GM06990 (cell line): ENCODE measurements around the gene ZNF776.
"Not testable (repeated sequence)": the region's sequence is repeated elsewhere in the genome, so short reads cannot be mapped to it uniquely, and the experiment has no call there.

Source experiments
- DNase-seq: peaks from one replicate; pipeline ENCODE4 v3.0.0-alpha.2; 2011; ENCODE audit not compliant: insufficient read length; ENCODE audit errors: extremely low read depth
- H3K27me3 ChIP-seq: replicated peaks from 2 replicates; pipeline ENCODE4 v1.6.0; 2011; ENCODE audit warnings: low read length; ENCODE audit not compliant: control insufficient read depth, insufficient read depth
- H3K36me3 ChIP-seq: 2 replicates; pipeline ENCODE4 v1.5.1; 2011; ENCODE audit warnings: low read length; ENCODE audit not compliant: control insufficient read depth, insufficient read depth
- H3K4me3 ChIP-seq: replicated peaks from 2 replicates; pipeline ENCODE4 v1.5.1; 2011; ENCODE audit warnings: low read depth, mild to moderate bottlenecking, control low read depth, low read length
- TF ChIP-seq, protein P1 (sequence below): IDR thresholded peaks from 2 replicates; pipeline ENCODE4 v1.5.1; 2011; ENCODE audit warnings: low read length, control low read depth, mild to moderate bottlenecking, inconsistent platforms; ENCODE audit not compliant: insufficient read depth, poor library complexity, severe bottlenecking

Gene ZNF776

DNA sequence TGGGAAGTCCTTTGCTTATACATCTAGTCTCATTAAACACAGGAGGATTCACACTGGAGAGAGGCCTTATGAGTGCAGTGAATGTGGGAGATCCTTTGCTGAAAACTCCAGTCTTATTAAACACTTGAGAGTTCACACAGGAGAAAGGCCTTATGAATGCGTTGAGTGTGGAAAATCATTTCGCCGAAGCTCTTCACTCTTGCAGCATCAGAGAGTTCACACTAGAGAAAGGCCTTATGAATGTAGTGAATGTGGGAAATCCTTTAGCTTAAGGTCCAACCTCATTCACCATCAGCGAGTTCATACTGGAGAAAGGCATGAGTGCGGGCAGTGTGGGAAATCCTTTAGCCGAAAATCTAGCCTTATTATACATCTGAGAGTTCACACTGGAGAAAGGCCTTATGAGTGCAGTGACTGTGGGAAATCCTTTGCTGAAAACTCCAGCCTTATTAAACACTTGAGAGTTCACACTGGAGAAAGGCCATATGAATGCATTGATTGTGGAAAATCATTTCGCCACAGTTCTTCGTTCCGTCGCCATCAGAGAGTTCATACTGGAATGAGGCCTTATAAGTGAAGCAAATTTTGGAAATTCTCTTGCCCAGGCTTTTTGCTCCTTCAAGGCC lies 32.7 kb downstream of the ZNF776 start:
- Histone ChIP-seq H3K36me3 (peaks cover 22% of the 10 kb centered on the region), H3K27me3 (no peaks in the 10 kb centered on the region), H3K4me3 (no peak overlapping the region)
- TF ChIP-seq, protein P1, sequence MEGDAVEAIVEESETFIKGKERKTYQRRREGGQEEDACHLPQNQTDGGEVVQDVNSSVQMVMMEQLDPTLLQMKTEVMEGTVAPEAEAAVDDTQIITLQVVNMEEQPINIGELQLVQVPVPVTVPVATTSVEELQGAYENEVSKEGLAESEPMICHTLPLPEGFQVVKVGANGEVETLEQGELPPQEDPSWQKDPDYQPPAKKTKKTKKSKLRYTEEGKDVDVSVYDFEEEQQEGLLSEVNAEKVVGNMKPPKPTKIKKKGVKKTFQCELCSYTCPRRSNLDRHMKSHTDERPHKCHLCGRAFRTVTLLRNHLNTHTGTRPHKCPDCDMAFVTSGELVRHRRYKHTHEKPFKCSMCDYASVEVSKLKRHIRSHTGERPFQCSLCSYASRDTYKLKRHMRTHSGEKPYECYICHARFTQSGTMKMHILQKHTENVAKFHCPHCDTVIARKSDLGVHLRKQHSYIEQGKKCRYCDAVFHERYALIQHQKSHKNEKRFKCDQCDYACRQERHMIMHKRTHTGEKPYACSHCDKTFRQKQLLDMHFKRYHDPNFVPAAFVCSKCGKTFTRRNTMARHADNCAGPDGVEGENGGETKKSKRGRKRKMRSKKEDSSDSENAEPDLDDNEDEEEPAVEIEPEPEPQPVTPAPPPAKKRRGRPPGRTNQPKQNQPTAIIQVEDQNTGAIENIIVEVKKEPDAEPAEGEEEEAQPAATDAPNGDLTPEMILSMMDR = no peak
- DNase-seq = no peak

DNA sequence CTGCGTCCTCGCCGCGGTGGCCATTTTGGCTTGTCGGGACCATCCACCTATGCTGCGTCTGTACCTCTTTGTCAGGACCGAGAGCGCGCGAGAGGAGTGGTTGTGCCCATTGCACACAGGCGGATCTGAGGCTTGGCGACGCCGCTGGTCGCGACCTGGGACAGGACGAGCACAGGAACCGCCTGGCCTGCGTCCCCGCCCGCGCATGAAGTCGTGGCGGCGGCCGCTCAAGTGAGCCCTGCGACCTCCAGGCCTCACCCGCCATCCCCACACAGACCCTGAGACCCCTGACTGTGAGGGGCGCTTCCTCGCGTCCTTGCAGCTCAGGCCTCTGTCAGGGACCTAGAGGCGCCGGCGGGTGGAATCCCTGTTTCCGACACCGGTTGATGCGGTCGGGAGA lies 39.7 kb downstream of the ZNF776 start:
- DNase-seq = no peak
- TF ChIP-seq, protein P1 = no peak
- peaks cover 9% of the 10 kb centered on the region for H3K36me3 ChIP-seq

DNA sequence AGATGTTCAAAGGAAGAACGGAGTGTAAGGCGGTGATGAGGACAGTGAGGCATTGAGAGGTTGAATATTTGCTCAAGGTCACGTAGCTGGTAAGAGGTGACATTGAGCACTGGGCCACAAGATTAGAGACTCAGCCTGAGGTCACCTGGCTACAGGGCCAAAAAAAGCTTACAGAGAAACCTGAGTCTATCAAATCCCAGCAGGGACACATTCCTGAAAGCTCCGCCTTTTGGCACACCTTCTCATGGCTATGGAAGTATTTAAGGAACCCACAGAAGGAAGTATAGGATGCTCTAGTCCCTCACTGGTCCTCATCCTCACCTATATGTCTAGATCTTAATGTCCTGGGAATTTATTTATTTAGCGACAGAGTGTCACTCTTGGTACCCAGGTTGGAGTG lies 40.3 kb downstream of the ZNF776 start:
- no peak for DNase-seq
- TF ChIP-seq, protein P1 = no peak
- H3K27me3 ChIP-seq = no peaks in the 10 kb centered on the region
- peaks cover 10% of the 10 kb centered on the region for H3K36me3 ChIP-seq
- no peak overlapping the region for H3K4me3 ChIP-seq

More for the DNA sequence above, 39.7 kb downstream of the ZNF776 start:
- H3K27me3 ChIP-seq = no peaks in the 10 kb centered on the region
- no peak overlapping the region for H3K4me3 ChIP-seq

DNA sequence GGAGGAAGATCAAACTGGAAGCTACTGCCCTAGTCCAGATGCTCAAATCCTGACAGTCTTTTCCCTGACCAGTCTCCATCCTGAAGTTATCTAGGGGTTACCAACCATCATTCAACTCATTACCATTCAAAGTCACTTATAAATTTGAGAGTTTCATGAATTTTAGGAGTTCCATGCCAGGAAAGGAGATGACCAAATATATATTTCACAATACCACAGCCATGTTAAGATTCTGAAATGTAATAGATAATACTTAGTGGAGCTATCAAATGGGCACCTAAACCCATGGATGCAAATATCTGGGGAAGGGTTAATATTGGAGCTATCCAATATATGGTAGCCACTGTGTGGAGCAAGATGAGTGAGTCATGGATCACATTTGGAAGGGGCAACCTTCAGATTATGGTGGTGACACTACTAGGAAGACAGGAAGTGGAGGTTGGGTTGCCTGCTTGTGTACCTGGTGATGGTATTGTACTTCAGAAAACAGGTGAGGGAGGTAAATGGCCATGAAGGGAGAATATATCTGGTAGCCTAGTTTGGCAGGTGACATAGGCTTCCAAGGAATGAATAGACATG lies 41.6 kb downstream of the ZNF776 start:
- TF ChIP-seq, protein P1 = no peak
- Histone ChIP-seq H3K4me3 (no peak overlapping the region), H3K27me3 (no peaks in the 10 kb centered on the region), H3K36me3 (peaks cover 10% of the 10 kb centered on the region)
- DNase-seq = no peak

DNA sequence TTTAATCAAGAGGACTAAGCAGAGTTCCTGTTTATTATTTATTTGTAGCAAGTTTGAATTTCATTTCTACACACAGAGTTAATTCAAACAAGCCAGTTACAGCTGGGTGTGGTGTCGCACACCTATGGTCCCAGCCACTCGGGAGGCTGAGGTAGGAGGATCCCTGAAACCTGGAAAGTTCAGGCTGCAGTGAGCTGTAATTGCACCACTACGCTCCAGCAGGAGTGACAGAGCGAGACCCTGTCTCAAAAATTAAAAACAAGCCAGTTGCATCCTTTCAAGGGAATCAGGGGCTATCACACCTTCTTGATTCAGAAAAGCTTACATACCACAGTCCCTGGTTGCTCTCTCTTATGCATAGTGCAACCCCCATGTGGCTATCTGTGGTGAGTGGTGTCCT lies 42.7 kb downstream of the ZNF776 start:
- Histone ChIP-seq H3K27me3 (no peaks in the 10 kb centered on the region), H3K4me3 (no peak overlapping the region), H3K36me3 (peaks cover 10% of the 10 kb centered on the region)
- TF ChIP-seq, protein P1 = no peak
- no peak for DNase-seq

DNA sequence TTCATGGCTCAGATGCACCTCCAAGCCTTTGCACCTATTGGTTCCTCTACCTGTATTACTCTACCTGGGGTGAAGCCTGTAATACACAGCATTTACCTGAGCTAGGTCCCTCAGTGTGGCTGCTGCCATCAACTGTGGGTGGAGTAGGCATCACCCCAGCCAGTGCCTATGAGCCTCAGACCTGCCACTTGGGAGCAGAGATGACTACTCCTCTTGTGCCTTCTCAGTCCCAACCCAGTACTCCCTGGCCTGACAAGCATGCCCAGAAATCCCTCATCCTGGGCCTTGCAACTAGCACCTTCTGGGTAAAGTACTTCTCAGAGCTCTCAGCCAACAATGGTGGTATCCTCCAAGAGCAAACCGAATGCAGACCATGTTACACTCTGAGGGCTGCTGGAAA lies 50.0 kb downstream of the ZNF776 start:
- H3K4me3 ChIP-seq, H3K27me3 ChIP-seq, H3K36me3 ChIP-seq, DNase-seq: not testable (repeated sequence)
